ENCODE results near the gene ALDOA. TPM values are rescaled to one million over a fixed set of nuclear protein-coding genes. Genes with fewer than 3 reads are reported as not detected.

The ALDOA gene
- total RNA-seq, 4 donors from 2014 or later: 836 to 988 (median 910) TPM

- DNase-seq (ENCODE audit: low spot score in 2 of 2): no peak
- TF ChIP-seq, protein P1, sequence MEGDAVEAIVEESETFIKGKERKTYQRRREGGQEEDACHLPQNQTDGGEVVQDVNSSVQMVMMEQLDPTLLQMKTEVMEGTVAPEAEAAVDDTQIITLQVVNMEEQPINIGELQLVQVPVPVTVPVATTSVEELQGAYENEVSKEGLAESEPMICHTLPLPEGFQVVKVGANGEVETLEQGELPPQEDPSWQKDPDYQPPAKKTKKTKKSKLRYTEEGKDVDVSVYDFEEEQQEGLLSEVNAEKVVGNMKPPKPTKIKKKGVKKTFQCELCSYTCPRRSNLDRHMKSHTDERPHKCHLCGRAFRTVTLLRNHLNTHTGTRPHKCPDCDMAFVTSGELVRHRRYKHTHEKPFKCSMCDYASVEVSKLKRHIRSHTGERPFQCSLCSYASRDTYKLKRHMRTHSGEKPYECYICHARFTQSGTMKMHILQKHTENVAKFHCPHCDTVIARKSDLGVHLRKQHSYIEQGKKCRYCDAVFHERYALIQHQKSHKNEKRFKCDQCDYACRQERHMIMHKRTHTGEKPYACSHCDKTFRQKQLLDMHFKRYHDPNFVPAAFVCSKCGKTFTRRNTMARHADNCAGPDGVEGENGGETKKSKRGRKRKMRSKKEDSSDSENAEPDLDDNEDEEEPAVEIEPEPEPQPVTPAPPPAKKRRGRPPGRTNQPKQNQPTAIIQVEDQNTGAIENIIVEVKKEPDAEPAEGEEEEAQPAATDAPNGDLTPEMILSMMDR (IDR thresholded peaks at IDR 0.05): no peak
- no peak for TF ChIP-seq POLR2A (IDR thresholded peaks at IDR 0.05)
- intact Hi-C loops (cut with DNase I; ENCODE audit: low total_unique reads): no loop called here
- H3K4me3 ChIP-seq (ENCODE audit: low read depth, poor library complexity, severe bottlenecking): no peak overlapping the region
- WGBS, 2 donors: 82 to 83% methylated on average over 11 of the region's 11 CpGs
Measured at GRCh38 chr16:30023586-30023985, 42.0 kb upstream of the ALDOA start.

GRCh38 chr16:30024451-30024850 is 41.1 kb upstream of the ALDOA start:
- TF ChIP-seq, protein P1 (IDR thresholded peaks at IDR 0.05): no peak
- TF ChIP-seq POLR2A (IDR thresholded peaks at IDR 0.05): no peak
- WGBS, 2 donors: 71 to 78% methylated on average over 16 of the region's 16 CpGs
- H3K4me3 ChIP-seq (ENCODE audit: low read depth, poor library complexity, severe bottlenecking): no peak overlapping the region
- no peak for DNase-seq (ENCODE audit: low spot score in 2 of 2)
- intact Hi-C loops (cut with DNase I; ENCODE audit: low total_unique reads): no loop called here

GRCh38 chr16:30025156-30025555 is 40.4 kb upstream of the ALDOA start:
- intact Hi-C loops (cut with DNase I; ENCODE audit: low total_unique reads): loop anchor here (5.0 kb wide), 1 partner anchor 328 kb away; no protein-coding TSS in a partner anchor
- 68 to 70% methylated on average over 20 of the region's 20 CpGs for WGBS, 2 donors
- H3K4me3 ChIP-seq (ENCODE audit: low read depth, poor library complexity, severe bottlenecking): no peak overlapping the region
- no peak for DNase-seq (ENCODE audit: low spot score in 2 of 2)
- TF ChIP-seq, protein P1 (IDR thresholded peaks at IDR 0.05): no peak
- TF ChIP-seq POLR2A (IDR thresholded peaks at IDR 0.05): no peak

DNA sequence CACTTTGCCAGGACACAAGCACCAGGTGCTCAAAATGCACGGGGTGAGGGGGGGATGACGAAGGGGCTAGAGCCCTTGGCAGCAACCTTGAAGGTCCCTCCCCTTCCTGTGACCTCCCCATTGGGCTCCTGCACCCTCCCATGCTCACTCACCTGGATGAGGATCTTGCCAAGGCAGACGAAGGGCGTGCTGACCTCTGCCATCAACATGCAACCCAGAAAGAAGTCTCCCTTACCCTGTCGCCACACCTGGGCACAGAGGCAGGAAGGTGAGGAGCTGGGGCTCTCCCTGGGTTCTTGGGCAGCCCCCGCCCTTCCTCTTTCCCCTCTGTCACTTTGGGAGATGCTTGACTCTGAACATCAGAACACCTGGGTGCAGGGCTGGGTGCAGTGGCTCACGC is 40.0 kb upstream of the ALDOA start:
- intact Hi-C loops (cut with DNase I; ENCODE audit: low total_unique reads): loop anchor here (5.0 kb wide), 1 partner anchor 328 kb away; no protein-coding TSS in a partner anchor
- TF ChIP-seq, protein P1 (IDR thresholded peaks at IDR 0.05): no peak
- TF ChIP-seq POLR2A (IDR thresholded peaks at IDR 0.05): no peak
- 58 to 77% methylated on average over 5 to 7 of the region's 7 CpGs for WGBS, 2 donors

DNA sequence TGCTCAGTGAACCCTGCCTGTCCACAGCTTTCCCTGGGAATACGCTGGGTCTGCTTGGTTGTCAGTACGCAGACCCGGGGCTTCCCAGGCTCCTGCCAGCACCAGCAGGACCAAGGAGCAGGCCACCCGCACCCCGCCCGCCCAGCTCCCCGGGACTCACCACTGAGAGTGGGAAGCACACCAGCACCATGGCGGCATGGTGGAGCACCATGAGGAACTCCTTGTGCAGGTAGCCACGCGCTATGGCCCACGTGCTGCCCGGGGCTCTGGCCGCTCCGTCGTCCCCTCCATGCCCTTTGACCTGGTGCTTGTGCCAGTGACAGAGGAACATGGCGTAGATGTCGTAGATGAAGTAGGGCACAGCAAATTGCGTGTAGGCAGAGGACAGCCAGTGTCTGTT is 39.1 kb upstream of the ALDOA start:
- 91% methylated on average over 17 to 18 of the region's 18 CpGs for WGBS, 2 donors
- no peak overlapping the region for H3K4me3 ChIP-seq (ENCODE audit: low read depth, poor library complexity, severe bottlenecking)
- intact Hi-C loops (cut with DNase I; ENCODE audit: low total_unique reads): loop anchor here (5.0 kb wide), 1 partner anchor 329 kb away; no protein-coding TSS in a partner anchor
- no peak for DNase-seq (ENCODE audit: low spot score in 2 of 2)
- no peak for TF ChIP-seq POLR2A (IDR thresholded peaks at IDR 0.05)
- TF ChIP-seq, protein P1 (IDR thresholded peaks at IDR 0.05): no peak

More for the DNA sequence above, 40.0 kb upstream of the ALDOA start:
- no peak for DNase-seq (ENCODE audit: low spot score in 2 of 2)
- H3K4me3 ChIP-seq (ENCODE audit: low read depth, poor library complexity, severe bottlenecking): no peak overlapping the region
